Psoas muscle (tissue), 8 donors: ENCODE measurements around the gene RASSF10. TPM values are rescaled to one million over a fixed set of nuclear protein-coding genes. Genes with fewer than 3 reads are reported as not detected.

Source experiments
- ATAC-seq, 4 donors: fragments of 200-7000 bp; cut with Tn5 transposase; one replicate each; pipeline ENCODE4 v1.9.1; 2020; ENCODE audit warnings: moderate library complexity in 3 of 4, mild to moderate bottlenecking in 2 of 4
- DNase-seq, 2 donors: peaks; one replicate each; pipeline ENCODE4 v3.0.0-alpha.2; 2020
- H3K27ac ChIP-seq: fragments of 200-600 bp; one replicate; pipeline ENCODE4 v1.8.0; 2022
- H3K27me3 ChIP-seq, 3 donors: fragments of 200-600 bp in 1 of 3; one replicate each; pipeline versions ENCODE4 v1.6.1 to v1.8.0; 2013 to 2022; ENCODE audit warnings: low read length in 2 of 3, mild to moderate bottlenecking in 2 of 3, moderate library complexity in 1 of 3; ENCODE audit not compliant: insufficient read depth in 3 of 3
- H3K36me3 ChIP-seq, 2 donors: fragments of 200-600 bp in 1 of 2; one replicate each; pipeline versions ENCODE4 v1.6.1 to v1.8.0; 2013 to 2022; ENCODE audit warnings: low read depth in 1 of 2, mild to moderate bottlenecking in 1 of 2, moderate library complexity in 1 of 2; ENCODE audit not compliant: insufficient read depth in 1 of 2
- H3K4me1 ChIP-seq: fragments of 200-600 bp; one replicate; pipeline ENCODE4 v1.8.0; 2022
- H3K4me3 ChIP-seq: fragments of 200-600 bp; one replicate; pipeline ENCODE4 v1.8.0; 2022; ENCODE audit warnings: mild to moderate bottlenecking
- H3K9me3 ChIP-seq: fragments of 200-600 bp; one replicate; pipeline ENCODE4 v1.8.0; 2022
- CTCF ChIP-seq: fragments of 200-600 bp; IDR thresholded peaks from one replicate; pipeline ENCODE4 v1.8.0; 2022; ENCODE audit warnings: antibody characterized with exemption
- WGBS, 3 donors: extraction: QIAGEN DNeasy Blood & Tissue Kit; methylation state at CpG; one replicate each; pipeline versions ENCODE4 v1.1.6 to v1.1.7; 2013; 5-methylcytosine and 5-hydroxymethylcytosine counted together
- intact Hi-C, 2 donors: fragments of 100-400 bp; cut with DNase I; formaldehyde crosslinking; loops; one replicate each; pipeline versions ENCODE4 v1.11.0 to v1.14.2; 2022
- polyA plus RNA-seq, 3 donors: library from polyadenylated mRNA; stranded (reverse); fragments of 200-250 nt; gene quantifications; one replicate each; pipeline ENCODE4 v1.2.3, GENCODE V29; 2013
- total RNA-seq, 4 donors: library from RNA; stranded (reverse); fragmentation: NEBNext Ultra II Directional in 2 of 4; extraction: Animal tissue kit (Norgen Biotek cat#: 25700) in 2 of 4; gene quantifications; one replicate each; pipeline versions ENCODE4 v1.2.1 to v1.2.4, GENCODE V29; 2021 to 2023
- donor health status: healthy with polysubstance abuse.
- donor health status: DM: no; HTN: no; CAD: no; lungs with moderate emphysema.
- donor health status: Bipolar disorder and iron deficiency.
- donor health status: healthy.
- donor health status: DM: yes; HTN: yes; CAD: no.
- donor health status: DM: no; HTN: no; CAD: no.
- donor health status: DM: no; HTN: no; CAD: no.
- donor health status: DM: yes; HTN: yes; CAD: no.

Gene RASSF10
- total and polyA plus RNA-seq, 7 donors = 0.03 to 0.49 (median 0.26) TPM

- Histone ChIP-seq H3K27ac (no peak overlapping the region), H3K27me3 (no peaks in the 10 kb centered on the region), H3K36me3 (no peaks in the 10 kb centered on the region), H3K4me3 (no peak overlapping the region), H3K9me3 (no peaks in the 10 kb centered on the region), H3K4me1 (no peaks in the 10 kb centered on the region)
- DNase-seq = no peak
- intact Hi-C loops = no loop called here
- no peak for TF ChIP-seq CTCF
- ATAC-seq = peak in 3 of 4 donors; percentile 37 to 66 (median 51)
Measured at GRCh38 chr11:12995188-12995587, 13.9 kb upstream of the RASSF10 start.

GRCh38 chr11:12995823-12996222 lies 13.3 kb upstream of the RASSF10 start:
- DNase-seq = no peak
- Histone ChIP-seq H3K27me3 (no peaks in the 10 kb centered on the region), H3K36me3 (no peaks in the 10 kb centered on the region), H3K4me1 (no peaks in the 10 kb centered on the region), H3K27ac (no peak overlapping the region), H3K4me3 (no peak overlapping the region), H3K9me3 (no peaks in the 10 kb centered on the region)
- ATAC-seq = no peak
- no peak for TF ChIP-seq CTCF
- intact Hi-C loops = no loop called here

GRCh38 chr11:12997168-12997567 lies 11.9 kb upstream of the RASSF10 start:
- ATAC-seq (no peak), DNase-seq (no peak)
- Histone ChIP-seq H3K36me3 (no peaks in the 10 kb centered on the region), H3K27ac (no peak overlapping the region), H3K4me1 (no peaks in the 10 kb centered on the region), H3K9me3 (no peaks in the 10 kb centered on the region), H3K27me3 (no peaks in the 10 kb centered on the region), H3K4me3 (no peak overlapping the region)
- intact Hi-C loops = no loop called here
- WGBS, 3 donors = 87 to 92% (median 89%) methylated on average over 1 of the region's 1 CpG
- TF ChIP-seq CTCF = no peak

GRCh38 chr11:12998336-12998735 lies 10.8 kb upstream of the RASSF10 start:
- WGBS, 3 donors = 80 to 95% (median 95%) methylated on average over 5 of the region's 5 CpGs
- Histone ChIP-seq H3K9me3 (no peaks in the 10 kb centered on the region), H3K4me1 (no peaks in the 10 kb centered on the region), H3K4me3 (no peak overlapping the region), H3K27ac (no peak overlapping the region), H3K27me3 (no peaks in the 10 kb centered on the region), H3K36me3 (no peaks in the 10 kb centered on the region)
- no peak for TF ChIP-seq CTCF
- no peak for DNase-seq
- intact Hi-C loops = no loop called here
- no peak for ATAC-seq

- WGBS, 3 donors = 81 to 86% (median 82%) methylated on average over 7 of the region's 7 CpGs
- no peak for TF ChIP-seq CTCF
- Histone ChIP-seq H3K27me3 (peaks cover 0 to 3% (median 0%) of the 10 kb centered on the region in 3 donors), H3K4me3 (no peak overlapping the region), H3K27ac (no peak overlapping the region), H3K36me3 (no peaks in the 10 kb centered on the region), H3K4me1 (no peaks in the 10 kb centered on the region), H3K9me3 (no peaks in the 10 kb centered on the region)
- ATAC-seq = no peak
- DNase-seq = no peak
- intact Hi-C loops = no loop called here
Measured at GRCh38 chr11:12999597-12999996, 9.5 kb upstream of the RASSF10 start.
